H1 (cell line): Measurements from ENCODE around the gene GNGT2. TPM values are rescaled to one million over a fixed set of nuclear protein-coding genes. Genes with fewer than 3 reads are reported as not detected.

Experiments
- CTCF ChIA-PET: fragments of 300-600 bp; sonication (Branson Sonifier 250); formaldehyde crosslinking; loops from one replicate; lab custom pipeline; 2021; ENCODE audit not compliant: partially characterized antibody; lab: Charles Lee
- POLR2A ChIA-PET: fragments of 300-600 bp; sonication (Branson Sonifier 250); formaldehyde crosslinking; loops from one replicate; lab custom pipeline; 2021; ENCODE audit warnings: inconsistent platforms; ENCODE audit not compliant: partially characterized antibody; lab: Charles Lee
- DNase-seq, 2 experiments: peaks; one replicate each; pipeline versions ENCODE4 v3.0.0 to v3.0.0-alpha.2; 2010 to 2022; ENCODE audit warnings: low spot score in 2 of 2, low read depth in 1 of 2, mixed read lengths in 1 of 2
- FAIRE-seq: peaks from 2 replicates; lab custom pipeline; 2011; peaks lifted over from hg19 to GRCh38; lab: Jason Lieb, UNC
- H2AFZ ChIP-seq: 2 replicates; pipeline ENCODE4 v1.8.1; 2012; ENCODE audit warnings: low read length, inconsistent platforms
- H2AK5ac ChIP-seq: 2 replicates; pipeline ENCODE4 v1.6.1; 2013; ENCODE audit warnings: low read depth, low read length
- H2BK120ac ChIP-seq: replicated peaks from 2 replicates; pipeline ENCODE3; 2013; ENCODE audit warnings: low read depth, low read length, inconsistent platforms
- H2BK12ac ChIP-seq: 2 replicates; pipeline ENCODE4 v1.6.1; 2013; ENCODE audit warnings: low read depth, low read length
- H2BK15ac ChIP-seq: 2 replicates; pipeline ENCODE4 v1.6.1; 2013; ENCODE audit warnings: low read length
- H2BK20ac ChIP-seq: 2 replicates; pipeline ENCODE4 v1.6.1; 2013; ENCODE audit warnings: low read length
- H2BK5ac ChIP-seq: 2 replicates; pipeline ENCODE4 v1.6.1; 2013; ENCODE audit warnings: low read depth, low read length
- H3K14ac ChIP-seq: 2 replicates; pipeline ENCODE4 v1.6.1; 2013; ENCODE audit warnings: inconsistent platforms; ENCODE audit not compliant: insufficient read length
- H3K18ac ChIP-seq: 2 replicates; pipeline ENCODE4 v1.6.1; 2013; ENCODE audit warnings: low read length; ENCODE audit errors: extremely low read depth
- H3K23ac ChIP-seq: 2 replicates; pipeline ENCODE4 v1.6.1; 2013; ENCODE audit warnings: inconsistent platforms; ENCODE audit not compliant: insufficient read length
- H3K23me2 ChIP-seq: 2 replicates; pipeline ENCODE4 v1.6.1; 2013; ENCODE audit warnings: low read depth, low read length
- H3K27ac ChIP-seq: 2 replicates; pipeline ENCODE4 v1.6.1; 2011; ENCODE audit warnings: low read depth, low read length, inconsistent platforms
- H3K27me3 ChIP-seq, 4 experiments: replicated peaks in 1 of 4; 1 replicate in 1 of 4; 2 replicates in 3 of 4; pipeline versions ENCODE4 v1.6.1 to v1.8.1; 2011 to 2013; ENCODE audit warnings: low read length in 3 of 4, mild to moderate bottlenecking in 3 of 4, inconsistent platforms in 2 of 4, mixed read lengths in 2 of 4, moderate library complexity in 1 of 4; ENCODE audit not compliant: control insufficient read depth in 3 of 4, insufficient read depth in 3 of 4; ENCODE audit errors: extremely low read depth in 1 of 4
- H3K36me3 ChIP-seq, 4 experiments: 2 replicates each; pipeline versions ENCODE4 v1.6.1 to v1.8.1; 2011 to 2013; ENCODE audit warnings: mild to moderate bottlenecking in 4 of 4, low read length in 3 of 4, moderate library complexity in 2 of 4, control low read depth in 1 of 4, inconsistent platforms in 1 of 4; ENCODE audit not compliant: insufficient read depth in 4 of 4, control insufficient read depth in 2 of 4
- H3K4ac ChIP-seq: replicated peaks from 2 replicates; pipeline ENCODE3; 2013; ENCODE audit warnings: low read length, low read depth, mixed read lengths, inconsistent platforms; ENCODE audit not compliant: insufficient read length
- H3K4me1 ChIP-seq, 4 experiments: replicated peaks in 1 of 4; 1 replicate in 1 of 4; 2 replicates in 3 of 4; pipeline versions ENCODE4 v1.6.1 to v1.8.1; 2011 to 2013; ENCODE audit warnings: low read length in 3 of 4, inconsistent platforms in 2 of 4, mixed read lengths in 1 of 4; ENCODE audit not compliant: insufficient read depth in 4 of 4, control insufficient read depth in 3 of 4
- H3K4me2 ChIP-seq, 2 experiments: 2 replicates each; pipeline versions ENCODE4 v1.6.1 to v1.8.1; 2011 to 2013; ENCODE audit warnings: low read depth in 2 of 2, low read length in 2 of 2, control low read depth in 1 of 2, inconsistent platforms in 1 of 2, mild to moderate bottlenecking in 1 of 2; ENCODE audit not compliant: insufficient read depth in 1 of 2
- H3K4me3 ChIP-seq, 4 experiments: fragments of 200-600, 300-600 bp in 1 of 4; sonication (generic), shearing (Covaris generic), sonication (Bioruptor Twin) in 1 of 4; 2 replicates each; pipeline versions ENCODE4 v1.5.1 to v1.8.1; 2011 to 2016; ENCODE audit warnings: low read length in 4 of 4, low read depth in 3 of 4, control low read depth in 2 of 4, inconsistent platforms in 2 of 4, mild to moderate bottlenecking in 2 of 4, mixed read lengths in 1 of 4, moderate library complexity in 1 of 4; ENCODE audit not compliant: insufficient read depth in 2 of 4; ENCODE audit errors: extremely low read depth in 1 of 4
- H3K56ac ChIP-seq: replicated peaks from 2 replicates; pipeline ENCODE3; 2013; ENCODE audit warnings: low read depth, mild to moderate bottlenecking, mixed read lengths, low read length, inconsistent platforms; ENCODE audit not compliant: insufficient read length
- H3K79me1 ChIP-seq: 2 replicates; pipeline ENCODE4 v1.6.1; 2013; ENCODE audit warnings: low read depth, low read length, control low read depth
- H3K79me2 ChIP-seq, 2 experiments: 2 replicates each; pipeline versions ENCODE4 v1.6.1 to v1.8.1; 2012 to 2013; ENCODE audit warnings: low read length in 2 of 2, mild to moderate bottlenecking in 2 of 2, inconsistent platforms in 1 of 2; ENCODE audit not compliant: insufficient read depth in 2 of 2, control insufficient read depth in 1 of 2
- H3K9ac ChIP-seq, 4 experiments: replicated peaks in 1 of 4; 1 replicate in 1 of 4; 2 replicates in 3 of 4; pipeline versions ENCODE4 v1.6.1 to v1.8.1; 2011 to 2013; ENCODE audit warnings: low read depth in 3 of 4, low read length in 3 of 4, control low read depth in 2 of 4, mild to moderate bottlenecking in 2 of 4, moderate library complexity in 2 of 4, inconsistent platforms in 1 of 4; ENCODE audit errors: extremely low read depth in 1 of 4
- H3K9me3 ChIP-seq, 2 experiments: 2 replicates each; pipeline versions ENCODE4 v1.6.1 to v1.8.1; 2012 to 2013; ENCODE audit warnings: mild to moderate bottlenecking in 2 of 2, moderate library complexity in 2 of 2, control low read depth in 1 of 2, inconsistent platforms in 1 of 2, low read depth in 1 of 2, low read length in 1 of 2, mixed read lengths in 1 of 2; ENCODE audit not compliant: insufficient read depth in 2 of 2
- H4K20me1 ChIP-seq, 2 experiments: replicated peaks in 1 of 2; 2 replicates each; pipeline versions ENCODE3 to v1.8.1; 2011 to 2013; ENCODE audit warnings: inconsistent platforms in 2 of 2, low read length in 2 of 2, mild to moderate bottlenecking in 1 of 2; ENCODE audit not compliant: insufficient read depth in 2 of 2, control insufficient read depth in 1 of 2
- H4K5ac ChIP-seq: 2 replicates; pipeline ENCODE4 v1.6.1; 2013; ENCODE audit warnings: low read length, low read depth, mixed read lengths, inconsistent platforms; ENCODE audit not compliant: insufficient read length
- H4K8ac ChIP-seq: 2 replicates; pipeline ENCODE4 v1.8.0; 2013; ENCODE audit warnings: mild to moderate bottlenecking, moderate library complexity, low read length, inconsistent platforms; ENCODE audit not compliant: insufficient read depth; ENCODE audit errors: extremely low read depth
- H4K91ac ChIP-seq: replicated peaks from 2 replicates; pipeline ENCODE3; 2013; ENCODE audit warnings: low read length, mixed read lengths, inconsistent platforms; ENCODE audit not compliant: insufficient read length
- ATF3 ChIP-seq: IDR thresholded peaks from 2 replicates; pipeline ENCODE4 v1.6.1; 2011; ENCODE audit warnings: low read depth, mild to moderate bottlenecking, low read length; ENCODE audit not compliant: insufficient read depth
- BRCA1 ChIP-seq: IDR thresholded peaks from 2 replicates; pipeline ENCODE4 v1.6.1; 2012; ENCODE audit warnings: low read depth, low read length, improper control_type of control experiment
- CBX8 ChIP-seq: fragments of 300-800, 300-1000 bp; sonication (generic); IDR thresholded peaks from 2 replicates; pipeline ENCODE4 v1.7.1; 2016; ENCODE audit warnings: low read depth, low read length, borderline replicate concordance
- CHD1 ChIP-seq: IDR thresholded peaks from 2 replicates; pipeline ENCODE4 v1.6.1; 2012; ENCODE audit warnings: low read depth, low read length, improper control_type of control experiment
- JUN ChIP-seq: IDR thresholded peaks from 2 replicates; pipeline ENCODE4 v1.6.1; 2011; ENCODE audit warnings: low read depth, mild to moderate bottlenecking, improper control_type of control experiment, low read length
- KDM1A ChIP-seq: fragments of 200-600, 300-600 bp; sonication (generic); IDR thresholded peaks from 2 replicates; pipeline ENCODE4 v1.7.1; 2016; ENCODE audit warnings: mild to moderate bottlenecking, low read length, borderline replicate concordance
- PHF8 ChIP-seq: fragments of 200-600 bp; sonication (generic); conservative IDR thresholded peaks from 2 replicates; pipeline ENCODE4 v1.7.1; 2012; ENCODE audit warnings: low read depth, mild to moderate bottlenecking, inconsistent platforms, low read length, moderate library complexity
- RXRA ChIP-seq: IDR thresholded peaks from 2 replicates; pipeline ENCODE4 v1.6.1; 2011; ENCODE audit warnings: low read depth, mild to moderate bottlenecking, low read length, moderate library complexity; ENCODE audit not compliant: insufficient read depth
- SIRT6 ChIP-seq: IDR thresholded peaks from one replicate; pipeline ENCODE4 v1.7.1; 2012; ENCODE audit warnings: low read length, inconsistent platforms
- TAF1 ChIP-seq: IDR thresholded peaks from 2 replicates; pipeline ENCODE4 v1.6.1; 2011; ENCODE audit warnings: mild to moderate bottlenecking, low read depth, low read length
- WGBS, 2 experiments: shearing (Covaris generic) in 1 of 2; methylation state at CpG; one replicate each; pipeline versions ENCODE4 v1.1.6 to v1.1.7; 2013 to 2015; ENCODE audit warnings: low lambda C conversion rate in 2 of 2, mixed read lengths in 2 of 2, inconsistent platforms in 1 of 2, low coverage in 1 of 2, missing lambda C conversion rate in 1 of 2; ENCODE audit not compliant: insufficient replicate concordance in 2 of 2, insufficient coverage in 1 of 2, insufficient read length in 1 of 2; ENCODE audit errors: extremely low coverage in 1 of 2, missing lambda C conversion rate in 1 of 2; 5-methylcytosine and 5-hydroxymethylcytosine counted together
- polyA plus RNA-seq, 7 experiments: library from polyadenylated mRNA; depleted of rRNA in 3 of 7; stranded (reverse) in 5 of 7; unstranded in 2 of 7; fragments of >200 nt in 5 of 7; fragments of 200-250 nt in 2 of 7; gene quantifications; 1 replicate in 5 of 7; 2 replicates in 1 of 7; 4 replicates in 1 of 7; pipeline versions ENCODE4 v1.2.1 to v1.2.3, GENCODE V29; 2011 to 2013; ENCODE audit warnings: missing spikeins in 2 of 7, mixed read lengths in 2 of 7
- total RNA-seq: library from RNA; stranded (reverse); fragmentation: NEBNext Ultra II Directional; extraction: Animal tissue kit (Norgen Biotek cat#: 25700); gene quantifications from 2 replicates; pipeline ENCODE4 v1.2.1, GENCODE V29; 2021
- TF ChIP-seq, protein P1 (sequence below), 3 experiments: IDR thresholded peaks; 1 replicate in 2 of 3; 2 replicates in 1 of 3; pipeline versions ENCODE4 v1.5.1 to v1.6.1; 2011; ENCODE audit warnings: low read length in 3 of 3, mild to moderate bottlenecking in 3 of 3, inconsistent platforms in 2 of 3, low read depth in 1 of 3, moderate library complexity in 1 of 3; ENCODE audit not compliant: insufficient read depth in 1 of 3; ENCODE audit errors: control extremely low read depth in 1 of 3

Gene GNGT2
- total and polyA plus RNA-seq, 2 of the 8 experiments (the other 6 are each of a cell fraction or from before 2014, with no cell fraction given), result 1.3 to 1.4 TPM

DNA sequence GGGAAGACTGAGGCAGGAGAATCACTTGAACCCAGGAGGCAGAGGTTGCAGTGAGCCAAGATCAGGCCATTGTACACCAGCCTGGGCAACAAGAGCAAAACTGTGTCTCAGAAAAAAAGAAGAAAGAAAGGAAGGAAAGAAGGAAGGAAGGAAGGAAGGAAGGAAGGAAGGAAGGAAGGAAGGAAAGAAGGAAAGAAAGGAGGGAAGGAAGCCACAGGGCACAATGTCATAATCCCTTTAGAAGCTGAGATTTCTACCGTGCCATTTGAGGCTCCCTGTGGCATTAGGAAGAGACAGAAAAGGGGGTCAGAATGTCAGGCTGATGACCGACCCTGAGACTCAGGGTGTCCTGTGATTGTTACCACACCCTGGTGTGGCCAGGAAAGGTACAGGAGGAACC is 6.6 kb downstream of the GNGT2 start:
- 81% methylated on average over 2 of the region's 2 CpGs; no CpG with 5 or more reads in 1 of the 2 experiments for WGBS, 2 experiments
- no peak for TF ChIP-seq SIRT6
- no peak for TF ChIP-seq RXRA
- no peak for TF ChIP-seq ATF3
- no peak for TF ChIP-seq TAF1
- TF ChIP-seq CBX8, result no peak
- TF ChIP-seq, protein P1, sequence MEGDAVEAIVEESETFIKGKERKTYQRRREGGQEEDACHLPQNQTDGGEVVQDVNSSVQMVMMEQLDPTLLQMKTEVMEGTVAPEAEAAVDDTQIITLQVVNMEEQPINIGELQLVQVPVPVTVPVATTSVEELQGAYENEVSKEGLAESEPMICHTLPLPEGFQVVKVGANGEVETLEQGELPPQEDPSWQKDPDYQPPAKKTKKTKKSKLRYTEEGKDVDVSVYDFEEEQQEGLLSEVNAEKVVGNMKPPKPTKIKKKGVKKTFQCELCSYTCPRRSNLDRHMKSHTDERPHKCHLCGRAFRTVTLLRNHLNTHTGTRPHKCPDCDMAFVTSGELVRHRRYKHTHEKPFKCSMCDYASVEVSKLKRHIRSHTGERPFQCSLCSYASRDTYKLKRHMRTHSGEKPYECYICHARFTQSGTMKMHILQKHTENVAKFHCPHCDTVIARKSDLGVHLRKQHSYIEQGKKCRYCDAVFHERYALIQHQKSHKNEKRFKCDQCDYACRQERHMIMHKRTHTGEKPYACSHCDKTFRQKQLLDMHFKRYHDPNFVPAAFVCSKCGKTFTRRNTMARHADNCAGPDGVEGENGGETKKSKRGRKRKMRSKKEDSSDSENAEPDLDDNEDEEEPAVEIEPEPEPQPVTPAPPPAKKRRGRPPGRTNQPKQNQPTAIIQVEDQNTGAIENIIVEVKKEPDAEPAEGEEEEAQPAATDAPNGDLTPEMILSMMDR (IDR thresholded peaks at IDR 0.05; ENCODE audit: control extremely low read depth in 1 of 3, insufficient read depth in 1 of 3, low read depth in 1 of 3, low read length in 3 of 3), result no peak
- TF ChIP-seq BRCA1, result no peak
- TF ChIP-seq CHD1, result no peak
- no peak for TF ChIP-seq JUN
- TF ChIP-seq PHF8, result no peak
- TF ChIP-seq KDM1A, result no peak

More for the DNA sequence above, 6.6 kb downstream of the GNGT2 start:
- no peak overlapping the region for H4K91ac ChIP-seq
- H4K5ac ChIP-seq, result no peak overlapping the region
- H3K9ac ChIP-seq, result no peak overlapping the region
- H3K4me2 ChIP-seq, result no peak overlapping the region
- no peak overlapping the region for H3K4ac ChIP-seq
- no peaks in the 10 kb centered on the region for H4K20me1 ChIP-seq
- CTCF ChIA-PET, result interaction anchor here (0.8 to 2.0 kb wide), 5 partner anchors 12 to 73 kb away, joined by 3 to 5 read pairs (median 3); no protein-coding TSS in a partner anchor
- 0 out of 2 replicates have a peak overlapping the region, but pooled peaks have one; percentile 9 for H2BK12ac ChIP-seq
- H2AFZ ChIP-seq, result no peak overlapping the region
- no peak overlapping the region for H3K14ac ChIP-seq
- no peak overlapping the region for H4K8ac ChIP-seq
- POLR2A ChIA-PET, result interaction anchor here (1.0 to 1.2 kb wide), 2 partner anchors 9 to 11 kb away, joined by 3 to 4 read pairs; no protein-coding TSS in a partner anchor
- no peaks in the 10 kb centered on the region for H3K23me2 ChIP-seq
- H3K79me1 ChIP-seq, result no peaks in the 10 kb centered on the region
- no peak overlapping the region for H3K27ac ChIP-seq
- no peaks in the 10 kb centered on the region for H3K9me3 ChIP-seq
- DNase-seq (no peak), FAIRE-seq (no peak)
- no peak overlapping the region for H3K4me3 ChIP-seq
- no peak overlapping the region for H3K56ac ChIP-seq
- no peak overlapping the region for H2BK5ac ChIP-seq
- H3K27me3 ChIP-seq, result peaks cover 0 to 3% (median 0%) of the 10 kb centered on the region in 4 experiments; a peak in 2 of 7 replicates
- H3K23ac ChIP-seq, result no peak overlapping the region
- no peak overlapping the region for H2BK15ac ChIP-seq
- H3K36me3 ChIP-seq, result no peaks in the 10 kb centered on the region
- H2BK120ac ChIP-seq, result no peak overlapping the region
- no peaks in the 10 kb centered on the region for H3K79me2 ChIP-seq
- no peak overlapping the region for H2AK5ac ChIP-seq
- H3K4me1 ChIP-seq, result no peaks in the 10 kb centered on the region
- no peak overlapping the region for H2BK20ac ChIP-seq
- no peak overlapping the region for H3K18ac ChIP-seq
